Urothelium cell line (cell line): ENCODE results near the gene RPS15.
"Not testable (repeated sequence)": the region's sequence is repeated elsewhere in the genome, so short reads cannot be mapped to it uniquely, and the experiment has no call there.

Experiments
- DNase-seq: peaks from one replicate; pipeline ENCODE4 v3.0.0; 2011; ENCODE audit warnings: low spot score, mixed read lengths
- FAIRE-seq: peaks from 2 replicates; lab custom pipeline; 2011; peaks lifted over from hg19 to GRCh38; lab: Jason Lieb, UNC

RPS15 gene

DNA sequence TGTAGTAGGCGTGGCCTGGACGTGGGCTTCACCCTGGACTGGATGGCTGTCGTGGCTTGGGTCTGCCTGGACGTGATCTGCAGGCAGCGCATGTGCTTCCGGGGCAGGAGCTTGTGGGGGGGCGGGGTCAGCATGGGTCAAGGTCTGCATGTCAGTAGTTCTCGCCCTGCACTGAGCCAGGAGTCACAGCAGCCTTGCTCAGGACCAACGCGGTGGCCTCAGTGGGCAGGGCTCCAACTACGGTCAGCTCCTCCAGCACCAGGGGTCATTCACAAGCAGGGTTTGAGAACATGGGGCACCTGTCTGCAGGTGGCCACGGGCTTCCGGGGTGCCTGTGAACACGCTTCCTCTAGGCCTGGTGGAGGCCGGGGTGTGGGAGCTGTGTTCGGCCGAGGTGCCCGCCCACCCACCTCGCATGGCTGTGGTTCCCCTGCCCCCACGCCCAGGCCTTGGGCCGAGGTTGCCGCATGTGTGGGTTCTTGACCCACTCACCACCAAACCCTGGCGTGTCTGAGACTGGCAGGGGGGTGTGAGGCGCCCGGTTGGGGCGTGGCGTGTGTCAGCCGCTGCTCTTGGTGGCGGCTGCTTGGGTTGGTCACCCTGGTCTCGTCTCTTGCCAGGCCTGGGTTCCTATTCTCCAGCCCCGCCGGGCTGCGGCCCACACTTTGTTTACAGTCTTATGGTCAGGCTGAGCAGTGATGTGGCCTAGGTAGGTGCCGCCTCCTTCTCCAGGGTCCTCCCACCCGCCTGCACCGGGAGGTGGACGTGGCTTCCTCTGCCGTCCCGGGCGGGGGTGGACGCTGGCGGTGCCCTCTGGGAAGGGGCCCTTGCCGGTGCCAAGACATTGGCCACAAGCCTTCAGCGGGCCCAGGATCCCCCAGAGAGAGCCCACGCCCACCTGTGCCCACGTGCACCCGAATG lies 4.8 kb upstream of the RPS15 start:
- no peak for DNase-seq

GRCh38 chr19:1434040-1434366 lies 4.2 kb upstream of the RPS15 start:
- no peak for FAIRE-seq
- DNase-seq, result no peak

More for the DNA sequence above, 4.8 kb upstream of the RPS15 start:
- FAIRE-seq, result no peak

GRCh38 chr19:1434577-1435060 lies 3.6 kb upstream of the RPS15 start:
- no peak for FAIRE-seq
- no peak for DNase-seq

DNA sequence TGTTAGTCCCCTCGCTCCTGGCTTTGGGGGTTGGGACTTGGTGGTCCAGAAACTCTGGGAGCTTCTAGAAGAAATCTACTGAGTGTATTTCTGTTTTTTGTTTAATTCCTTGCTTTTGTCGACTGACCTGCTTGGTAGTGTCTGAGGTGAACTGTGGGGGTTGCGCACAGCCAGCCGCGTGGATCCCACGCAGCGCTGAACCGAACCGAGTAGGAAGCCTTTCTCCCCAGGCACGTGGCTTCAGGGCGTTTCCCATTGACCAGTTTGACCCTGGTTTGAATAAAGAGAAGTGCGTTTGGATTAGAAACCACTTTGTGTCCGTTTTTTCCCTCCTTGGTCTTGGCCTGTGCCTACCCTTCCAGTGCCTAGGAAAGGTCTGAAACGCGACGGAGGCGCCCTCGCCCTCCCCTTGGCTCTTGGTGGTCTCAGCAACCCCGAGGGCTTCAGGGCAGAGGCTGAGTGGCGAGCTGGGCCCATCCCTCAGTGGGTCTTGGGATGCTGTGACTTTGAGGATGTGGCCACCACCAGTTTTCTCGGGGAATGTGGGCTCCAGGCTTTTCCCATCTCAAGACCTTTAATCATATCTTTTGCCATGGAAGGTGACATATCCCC lies 2.7 kb upstream of the RPS15 start:
- DNase-seq (no peak), FAIRE-seq (no peak)

DNA sequence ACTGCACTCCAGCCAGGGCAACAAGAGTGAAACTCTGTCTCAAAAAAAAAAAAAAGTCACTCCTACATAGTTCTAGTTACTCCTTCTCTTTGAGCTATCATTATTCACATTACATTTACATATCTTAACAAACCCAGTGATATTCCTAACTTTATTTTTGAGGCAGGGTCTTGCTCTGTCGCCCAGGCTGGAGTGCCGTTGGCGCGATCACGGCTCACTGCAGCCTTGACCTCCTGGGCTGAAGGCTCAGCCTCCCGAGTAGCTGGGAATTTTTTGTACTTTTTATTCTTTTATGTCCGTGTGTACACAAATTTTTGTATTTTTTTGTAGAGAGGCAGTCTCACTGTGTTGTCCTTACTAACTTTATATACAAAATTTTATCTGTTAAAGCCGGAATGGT lies 587 bp upstream of the RPS15 start:
- no peak for FAIRE-seq
- no peak for DNase-seq

GRCh38 chr19:1438933-1439354 lies 748 bp downstream of the RPS15 start:
- no peak for DNase-seq
- FAIRE-seq, result no peak

GRCh38 chr19:1439525-1440417 lies 1.6 kb downstream of the RPS15 start:
- peak; percentile 79 for FAIRE-seq
- DNase-seq, result not testable (repeated sequence)

GRCh38 chr19:1440418-1440801 lies 2.2 kb downstream of the RPS15 start:
- no peak for FAIRE-seq

DNA sequence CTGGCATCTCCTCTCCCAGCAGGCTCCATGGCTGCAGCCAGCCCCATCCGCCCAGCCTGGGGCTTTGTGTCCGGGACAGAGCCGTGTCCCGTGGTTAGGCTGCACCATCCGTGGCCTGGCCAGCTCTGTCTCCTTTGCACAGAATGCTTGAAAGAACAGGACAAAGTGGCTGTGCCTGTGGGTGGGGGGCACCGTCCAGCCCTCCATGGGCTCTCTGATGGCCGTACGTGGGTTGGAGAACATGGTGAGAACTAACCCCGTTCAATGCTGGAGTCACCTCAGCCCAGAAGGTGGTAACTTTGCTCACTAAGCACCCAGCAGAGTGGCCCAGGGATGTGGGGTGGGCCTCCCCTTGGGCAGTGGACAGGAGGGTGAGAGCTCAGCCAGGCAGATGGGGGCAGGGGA lies 2.8 kb downstream of the RPS15 start:
- DNase-seq, result no peak
- FAIRE-seq, result no peak

More at GRCh38 chr19:1440418-1440801, 2.2 kb downstream of the RPS15 start:
- DNase-seq, result no peak

GRCh38 chr19:1441677-1442438 lies 3.7 kb downstream of the RPS15 start:
- FAIRE-seq (no peak), DNase-seq (no peak)

DNA sequence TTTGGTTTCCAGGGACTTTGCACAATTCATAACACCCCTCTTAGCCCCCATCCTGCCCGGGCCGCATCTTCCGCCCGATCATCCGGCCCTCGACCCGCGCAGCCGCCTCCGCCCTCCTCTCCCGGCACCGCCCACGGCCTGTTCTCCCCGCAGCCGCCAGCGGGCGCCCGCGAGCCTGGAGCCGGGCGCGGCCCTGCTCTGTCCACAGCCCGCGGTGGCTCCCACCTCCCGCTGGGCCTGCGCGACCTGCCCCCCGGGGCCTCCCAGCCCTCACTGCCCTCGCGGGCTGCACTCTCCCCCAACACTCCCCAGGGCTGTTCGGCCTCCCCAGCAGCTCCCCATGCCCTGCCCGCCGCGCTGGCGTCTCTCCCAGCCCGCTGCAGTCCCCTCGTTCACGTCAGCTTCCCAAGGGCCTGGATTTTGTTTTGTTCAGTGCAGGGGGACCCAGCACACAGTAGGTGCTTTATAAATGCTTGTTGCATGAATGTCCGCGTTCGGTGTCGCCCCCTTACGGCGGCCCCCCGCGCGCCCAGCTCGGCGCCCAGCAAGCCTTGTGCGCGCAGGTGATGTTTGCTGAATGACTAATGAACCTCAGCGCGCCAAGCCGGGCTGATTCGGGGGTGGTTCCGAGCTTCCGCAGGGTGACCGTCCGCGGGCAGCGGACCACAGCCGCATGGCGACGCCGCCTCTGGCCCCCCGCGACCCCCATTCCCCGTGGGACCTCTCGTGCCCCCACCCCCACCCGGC lies 7.2 kb downstream of the RPS15 start:
- FAIRE-seq (no peak), DNase-seq (peak; percentile 84)

- FAIRE-seq, result no peak
- peak; percentile 84 for DNase-seq
Observed at GRCh38 chr19:1445932-1446712, 7.9 kb downstream of the RPS15 start.

GRCh38 chr19:1446713-1447481 lies 8.7 kb downstream of the RPS15 start:
- DNase-seq (peak; percentile 30), FAIRE-seq (no peak)

DNA sequence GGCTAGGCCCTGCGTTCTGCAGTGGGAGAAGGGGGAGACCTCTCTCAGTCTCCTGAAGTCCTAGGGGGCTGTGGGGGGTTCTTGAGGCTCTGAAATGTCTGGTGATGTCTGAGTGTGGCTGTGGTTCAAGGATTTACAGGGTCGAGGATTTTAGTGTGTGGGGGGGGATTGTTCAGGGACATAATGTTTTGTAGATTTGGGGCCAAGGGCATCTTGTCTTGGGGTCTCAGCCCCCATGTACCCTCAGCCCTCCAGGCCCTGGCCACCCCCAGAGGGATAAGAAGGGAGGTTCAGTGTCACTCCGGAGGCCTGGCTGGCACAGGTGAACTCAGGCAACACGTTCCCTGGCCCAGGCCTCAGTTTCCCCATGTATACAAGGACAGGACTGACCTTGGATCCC lies 9.3 kb downstream of the RPS15 start:
- FAIRE-seq (no peak), DNase-seq (no peak)

DNA sequence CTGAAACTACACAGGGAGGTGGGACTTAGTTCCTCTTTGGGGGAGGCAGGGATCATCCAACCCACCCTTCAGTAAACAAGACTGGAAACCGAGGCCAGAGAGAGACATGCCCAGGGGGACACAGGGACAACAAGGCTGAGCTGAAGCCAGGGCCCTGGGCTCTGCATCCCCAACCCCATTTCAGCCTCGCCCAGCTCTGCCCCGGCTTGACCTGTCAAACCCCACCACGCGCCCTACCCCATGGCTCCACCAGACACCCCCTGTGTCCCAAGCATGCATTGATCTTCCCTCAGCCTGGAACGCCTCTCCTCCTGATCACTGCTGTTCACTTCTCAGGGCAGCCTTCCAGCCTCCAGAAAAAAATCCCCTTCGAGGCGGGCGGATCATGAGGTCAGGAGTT lies 9.7 kb downstream of the RPS15 start:
- FAIRE-seq (no peak), DNase-seq (no peak)

GRCh38 chr19:1449467-1450442 lies 11.6 kb downstream of the RPS15 start, which contains the start of gene APC2:
TSS of gene APC2 (plus strand) at chr19:1450121. CDS start at chr19:1453002, 2,881 bp downstream.
- DNase-seq (peak; percentile 69), FAIRE-seq (no peak)
